Retinal pigment epithelial cell (primary cell): ENCODE measurements around the gene NFE2.
"Not testable (repeated sequence)": the region's sequence is repeated elsewhere in the genome, so short reads cannot be mapped to it uniquely, and the experiment has no call there.

ENCODE experiments used
- DNase-seq: peaks from one replicate; pipeline ENCODE4 v3.0.0-alpha.2; 2010; ENCODE audit warnings: low read depth
- H3K4me3 ChIP-seq: 2 replicates; pipeline ENCODE4 v1.5.1; 2011; ENCODE audit warnings: mild to moderate bottlenecking, low read length, control low read depth, moderate library complexity
- TF ChIP-seq, protein P1 (sequence below): conservative IDR thresholded peaks from 2 replicates; pipeline ENCODE4 v1.5.1; 2011; ENCODE audit warnings: low read depth, low read length, control low read depth, inconsistent platforms

Gene NFE2

DNA sequence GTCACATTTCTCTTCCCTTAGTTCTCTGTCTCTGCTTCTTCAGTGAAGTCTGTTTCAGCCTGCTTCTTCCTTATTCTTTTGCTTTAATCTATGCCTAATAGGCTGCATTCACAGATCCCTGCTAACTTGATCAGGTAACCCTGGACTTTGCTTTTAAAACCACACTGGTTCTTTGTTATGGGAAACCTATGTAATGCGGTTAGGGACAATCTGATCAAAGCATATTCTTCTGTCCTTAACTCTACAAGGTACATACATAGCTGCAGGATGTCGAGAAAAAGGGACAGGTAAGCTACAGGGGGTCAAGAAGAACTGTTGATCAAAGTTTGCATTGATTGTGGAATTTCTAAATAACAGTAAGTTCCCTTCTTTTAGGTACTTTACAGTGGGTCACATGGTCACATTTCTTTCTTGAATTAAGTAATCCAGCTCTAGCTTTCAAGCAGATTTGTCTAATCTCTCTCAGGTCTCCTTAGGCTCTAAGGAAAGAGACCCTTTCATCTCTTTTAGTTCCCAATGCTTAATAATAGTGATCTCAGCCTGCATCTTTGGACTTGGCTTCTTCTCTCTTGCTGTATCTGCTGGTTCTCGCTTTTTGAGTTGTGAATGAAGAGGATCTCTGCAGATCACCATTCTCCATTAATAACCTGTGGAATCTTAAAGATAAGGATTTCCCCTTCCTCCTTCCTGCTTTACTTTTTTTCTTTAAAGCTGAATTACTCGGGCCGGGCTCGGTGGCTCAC is 28.0 kb upstream of the NFE2 start:
- TF ChIP-seq, protein P1, sequence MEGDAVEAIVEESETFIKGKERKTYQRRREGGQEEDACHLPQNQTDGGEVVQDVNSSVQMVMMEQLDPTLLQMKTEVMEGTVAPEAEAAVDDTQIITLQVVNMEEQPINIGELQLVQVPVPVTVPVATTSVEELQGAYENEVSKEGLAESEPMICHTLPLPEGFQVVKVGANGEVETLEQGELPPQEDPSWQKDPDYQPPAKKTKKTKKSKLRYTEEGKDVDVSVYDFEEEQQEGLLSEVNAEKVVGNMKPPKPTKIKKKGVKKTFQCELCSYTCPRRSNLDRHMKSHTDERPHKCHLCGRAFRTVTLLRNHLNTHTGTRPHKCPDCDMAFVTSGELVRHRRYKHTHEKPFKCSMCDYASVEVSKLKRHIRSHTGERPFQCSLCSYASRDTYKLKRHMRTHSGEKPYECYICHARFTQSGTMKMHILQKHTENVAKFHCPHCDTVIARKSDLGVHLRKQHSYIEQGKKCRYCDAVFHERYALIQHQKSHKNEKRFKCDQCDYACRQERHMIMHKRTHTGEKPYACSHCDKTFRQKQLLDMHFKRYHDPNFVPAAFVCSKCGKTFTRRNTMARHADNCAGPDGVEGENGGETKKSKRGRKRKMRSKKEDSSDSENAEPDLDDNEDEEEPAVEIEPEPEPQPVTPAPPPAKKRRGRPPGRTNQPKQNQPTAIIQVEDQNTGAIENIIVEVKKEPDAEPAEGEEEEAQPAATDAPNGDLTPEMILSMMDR, result no peak
- no peak for DNase-seq
- no peak overlapping the region for H3K4me3 ChIP-seq

DNA sequence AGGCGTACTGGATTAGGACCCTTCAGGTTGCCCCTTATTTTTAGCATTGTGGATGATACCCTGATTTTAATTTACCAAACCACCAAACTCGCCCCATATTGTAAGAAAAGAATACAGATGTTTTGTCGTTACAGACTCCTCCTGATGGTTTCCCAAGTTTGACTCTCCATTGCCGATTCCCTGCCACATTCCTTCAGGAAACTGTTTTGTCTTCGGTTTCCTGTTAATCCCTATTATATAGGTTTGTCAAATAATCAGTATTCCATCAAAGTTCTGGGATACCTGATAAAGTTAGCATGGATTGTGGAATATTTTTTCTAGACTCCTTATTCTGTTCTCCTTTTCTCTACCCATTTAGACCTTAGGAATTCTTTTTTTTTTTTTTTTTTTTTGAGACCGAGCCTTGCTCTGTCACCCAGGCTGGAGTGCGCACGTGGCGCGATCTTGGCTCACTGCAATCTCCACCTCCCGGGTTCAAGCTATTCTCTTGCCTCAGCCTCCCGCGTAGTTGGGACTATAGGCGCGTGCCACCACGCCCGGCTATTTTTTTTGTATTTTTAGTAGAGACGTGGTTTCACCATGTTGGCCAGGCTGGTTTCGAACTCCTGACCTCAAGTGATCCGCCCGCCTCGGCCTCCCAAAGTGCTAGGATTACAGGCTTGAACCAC is 24.8 kb upstream of the NFE2 start:
- not testable (repeated sequence) for DNase-seq
- H3K4me3 ChIP-seq, result peak overlapping the region; percentile 99

DNA sequence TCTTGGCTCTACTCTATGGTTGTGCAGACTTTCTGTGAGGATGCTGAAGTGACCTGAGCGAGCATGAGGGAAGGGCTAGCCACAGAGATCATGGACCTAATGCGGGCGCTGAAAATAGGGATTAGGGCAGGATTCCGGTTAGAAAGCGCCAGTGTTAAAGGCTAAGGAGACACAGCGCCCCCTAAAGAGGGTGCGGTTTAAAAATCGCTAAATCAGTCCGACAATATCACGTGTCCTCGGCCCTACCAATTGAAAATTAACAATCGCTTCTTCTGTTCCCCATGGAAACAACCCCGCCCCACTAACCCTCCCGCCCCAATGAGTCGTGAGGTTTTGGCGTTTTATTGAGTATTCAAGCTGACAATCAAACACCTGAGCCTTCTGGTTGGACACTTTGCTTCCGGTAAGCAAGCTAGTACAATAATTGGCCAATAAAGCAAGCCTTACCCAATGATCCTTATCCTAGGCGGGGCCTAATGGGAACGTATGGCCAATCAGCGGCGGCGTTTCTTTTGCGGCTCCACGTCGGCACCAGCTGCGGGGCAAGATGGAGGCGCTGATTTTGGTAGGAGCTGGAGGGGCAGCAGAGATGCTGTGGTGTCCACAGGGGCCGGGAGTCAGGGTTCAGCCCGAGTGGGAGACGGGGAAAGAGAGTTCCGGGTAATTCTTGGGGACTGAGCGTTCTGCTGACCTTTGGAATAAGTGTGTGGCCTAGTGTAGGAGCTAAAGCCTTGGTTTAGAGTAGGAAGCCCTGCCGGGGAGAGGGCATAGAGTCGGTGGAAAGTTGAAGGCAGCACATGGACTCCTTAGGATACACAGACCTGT is 24.0 kb upstream of the NFE2 start, which contains the start of gene COPZ1:
Gene COPZ1, plus strand, starts transcription at position 515 of the 825 bp plus-strand sequence. Its CDS starts 33 bp downstream, at position 548.
- TF ChIP-seq, protein P1, result peak; percentile 83
- peak within 1 kb of the TSS; percentile 99 for H3K4me3 ChIP-seq
- DNase-seq, result peak; percentile 99

DNA sequence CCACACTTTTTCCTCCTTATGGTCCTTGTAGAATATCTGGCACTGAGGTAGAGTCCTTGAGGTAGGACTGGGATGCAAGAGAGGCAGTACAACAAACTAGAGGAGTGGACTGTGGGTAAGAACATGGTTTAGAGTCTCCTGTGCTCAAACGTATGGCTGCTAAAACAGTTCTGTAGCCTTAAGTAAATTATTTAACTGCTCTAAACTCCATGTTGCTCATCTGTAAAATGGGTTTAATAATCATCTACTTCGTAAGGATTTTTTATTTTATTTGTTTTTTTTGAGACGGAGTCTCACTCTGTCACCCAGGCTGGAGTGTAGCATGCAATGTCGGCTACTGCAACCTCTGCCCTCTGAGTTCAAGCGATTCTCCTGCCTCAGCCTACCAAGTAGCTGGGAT is 20.5 kb upstream of the NFE2 start:
- no peak overlapping the region for H3K4me3 ChIP-seq
- TF ChIP-seq, protein P1, result no peak
- no peak for DNase-seq

DNA sequence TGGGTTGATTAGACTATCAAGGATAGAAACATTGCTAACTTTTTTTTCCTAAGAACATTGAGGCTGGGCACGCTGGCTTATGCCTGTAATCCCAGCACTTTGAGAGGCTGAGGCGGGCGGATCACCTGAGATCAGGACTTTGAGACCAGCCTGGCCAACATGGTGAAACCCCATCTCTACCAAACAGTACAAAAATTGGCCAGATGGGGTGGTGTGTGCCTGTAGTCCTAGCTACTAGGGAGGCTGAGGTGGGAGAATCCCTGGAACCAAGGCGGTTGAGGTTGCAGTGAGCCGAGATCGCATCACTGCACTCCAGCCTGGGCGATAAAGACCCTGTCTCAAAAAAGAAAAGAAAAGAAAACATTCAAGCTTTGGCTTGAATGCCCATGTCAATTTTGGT is 11.5 kb upstream of the NFE2 start:
- not testable (repeated sequence) for DNase-seq, H3K4me3 ChIP-seq

DNA sequence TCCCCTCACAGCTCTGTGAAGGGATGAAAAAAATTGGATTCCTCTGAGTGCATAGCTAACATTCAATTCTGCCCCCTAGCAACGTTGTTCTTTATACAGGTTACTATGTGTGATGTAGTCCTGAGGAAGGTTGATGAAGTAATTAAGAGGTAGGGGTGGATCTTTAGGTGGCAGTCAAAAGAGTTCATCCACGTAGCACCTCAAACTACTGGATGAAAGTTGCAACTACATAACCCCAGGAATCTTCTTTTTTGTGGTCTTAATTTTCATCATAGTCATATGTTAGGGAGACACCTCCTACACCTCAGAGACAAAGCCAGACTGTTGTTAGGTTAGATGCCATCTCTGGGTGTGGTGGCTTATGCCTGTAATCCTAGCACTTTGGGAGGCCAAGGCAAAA is 10.2 kb upstream of the NFE2 start:
- DNase-seq, result no peak
- H3K4me3 ChIP-seq, result no peak overlapping the region
- TF ChIP-seq, protein P1, result no peak

DNA sequence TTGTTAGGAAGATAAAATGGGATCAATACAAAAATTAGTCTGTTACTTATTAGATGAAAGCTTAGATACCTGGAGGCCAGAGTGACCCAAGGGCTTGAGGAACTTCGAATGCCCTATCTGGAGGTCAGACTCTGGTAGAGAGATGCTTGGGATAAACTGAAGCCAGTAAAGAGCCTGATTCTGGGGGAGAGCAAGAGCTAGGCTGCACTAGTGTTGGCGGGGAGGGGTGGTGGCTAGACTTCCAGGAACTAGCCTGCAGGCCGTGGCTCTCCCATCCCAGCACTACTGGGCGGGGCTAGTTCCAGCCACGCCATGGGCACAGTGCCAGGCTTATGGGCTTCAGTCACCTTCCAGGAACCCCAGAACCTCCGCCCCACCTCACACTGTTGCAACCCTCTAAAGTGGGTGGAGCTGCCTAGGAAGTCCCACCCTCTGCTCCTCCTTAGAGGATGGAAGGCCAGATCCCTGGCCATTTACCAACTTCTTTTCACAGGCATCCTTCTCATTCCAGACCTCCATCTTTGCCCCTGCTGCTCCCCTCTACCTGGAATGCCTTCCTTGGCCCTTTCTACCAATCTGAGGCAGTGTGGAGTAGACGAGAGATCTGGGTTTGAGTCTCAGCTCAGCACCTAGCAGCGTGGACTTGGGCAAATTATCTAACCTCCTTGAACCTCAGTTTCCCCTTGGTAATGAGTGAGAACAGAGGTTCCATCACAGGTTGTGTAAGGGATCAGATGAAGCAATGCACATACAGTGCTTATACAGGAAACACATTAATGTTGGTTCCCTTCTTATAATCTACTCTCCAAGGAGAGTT is 6.3 kb upstream of the NFE2 start:
- TF ChIP-seq, protein P1, result no peak
- peak; percentile 46 for DNase-seq
- H3K4me3 ChIP-seq, result no peak overlapping the region
